ENCODE data around the gene DNAH7.

The DNAH7 gene

DNA sequence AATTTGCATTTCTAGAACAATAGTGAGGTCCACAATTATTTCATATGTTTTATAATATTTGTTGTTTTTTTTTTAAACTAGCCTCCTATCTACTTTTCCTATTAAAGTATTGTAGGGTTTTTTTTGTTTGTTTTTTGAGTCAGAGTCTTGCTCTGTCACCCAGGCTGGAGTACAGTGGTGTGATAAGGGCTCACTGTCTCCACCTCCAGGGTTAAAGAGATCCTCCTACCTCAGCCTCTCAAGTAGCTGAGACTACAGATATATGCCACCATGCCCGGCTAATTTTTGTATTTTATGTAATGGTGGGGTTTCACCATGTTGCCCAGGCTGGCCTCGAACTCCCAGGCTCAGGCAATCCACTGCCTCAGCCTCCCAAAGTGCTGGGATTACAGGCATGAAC lies 289.1 kb downstream of the DNAH7 start:
- TF ChIP-seq, protein P1, sequence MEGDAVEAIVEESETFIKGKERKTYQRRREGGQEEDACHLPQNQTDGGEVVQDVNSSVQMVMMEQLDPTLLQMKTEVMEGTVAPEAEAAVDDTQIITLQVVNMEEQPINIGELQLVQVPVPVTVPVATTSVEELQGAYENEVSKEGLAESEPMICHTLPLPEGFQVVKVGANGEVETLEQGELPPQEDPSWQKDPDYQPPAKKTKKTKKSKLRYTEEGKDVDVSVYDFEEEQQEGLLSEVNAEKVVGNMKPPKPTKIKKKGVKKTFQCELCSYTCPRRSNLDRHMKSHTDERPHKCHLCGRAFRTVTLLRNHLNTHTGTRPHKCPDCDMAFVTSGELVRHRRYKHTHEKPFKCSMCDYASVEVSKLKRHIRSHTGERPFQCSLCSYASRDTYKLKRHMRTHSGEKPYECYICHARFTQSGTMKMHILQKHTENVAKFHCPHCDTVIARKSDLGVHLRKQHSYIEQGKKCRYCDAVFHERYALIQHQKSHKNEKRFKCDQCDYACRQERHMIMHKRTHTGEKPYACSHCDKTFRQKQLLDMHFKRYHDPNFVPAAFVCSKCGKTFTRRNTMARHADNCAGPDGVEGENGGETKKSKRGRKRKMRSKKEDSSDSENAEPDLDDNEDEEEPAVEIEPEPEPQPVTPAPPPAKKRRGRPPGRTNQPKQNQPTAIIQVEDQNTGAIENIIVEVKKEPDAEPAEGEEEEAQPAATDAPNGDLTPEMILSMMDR (IDR thresholded peaks at IDR 0.05; ENCODE audit: borderline replicate concordance, control extremely low read depth, extremely low read depth, insufficient read depth, missing control alignments): no peak
- in situ Hi-C loops (cut with MboI; ENCODE audit: low sequenced_read_pairs, unreplicated experiment): no loop called here
- DNase-seq (ENCODE audit: low spot score): no peak

DNA sequence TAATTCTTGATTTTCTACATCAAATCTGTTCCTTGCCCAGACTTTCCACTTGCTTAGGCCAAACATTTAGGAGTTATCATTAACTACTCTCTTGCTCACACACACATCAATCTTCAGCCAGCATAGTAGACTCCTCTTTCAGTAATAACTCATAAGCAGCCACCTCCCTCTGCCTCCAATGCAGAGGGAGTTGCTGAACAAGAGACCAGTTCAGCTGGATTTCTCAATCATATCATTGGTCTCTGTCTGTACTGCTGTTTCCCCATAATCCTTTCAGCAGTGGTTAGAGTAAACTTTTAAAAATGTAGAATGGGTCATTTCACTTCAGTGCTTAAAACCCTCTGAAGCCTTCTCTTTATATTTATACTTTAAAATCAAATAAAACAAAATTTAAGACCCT lies 298.7 kb downstream of the DNAH7 start:
- TF ChIP-seq, protein P1 (IDR thresholded peaks at IDR 0.05; ENCODE audit: borderline replicate concordance, control extremely low read depth, extremely low read depth, insufficient read depth, missing control alignments): no peak
- in situ Hi-C loops (cut with MboI; ENCODE audit: low sequenced_read_pairs, unreplicated experiment): no loop called here

DNA sequence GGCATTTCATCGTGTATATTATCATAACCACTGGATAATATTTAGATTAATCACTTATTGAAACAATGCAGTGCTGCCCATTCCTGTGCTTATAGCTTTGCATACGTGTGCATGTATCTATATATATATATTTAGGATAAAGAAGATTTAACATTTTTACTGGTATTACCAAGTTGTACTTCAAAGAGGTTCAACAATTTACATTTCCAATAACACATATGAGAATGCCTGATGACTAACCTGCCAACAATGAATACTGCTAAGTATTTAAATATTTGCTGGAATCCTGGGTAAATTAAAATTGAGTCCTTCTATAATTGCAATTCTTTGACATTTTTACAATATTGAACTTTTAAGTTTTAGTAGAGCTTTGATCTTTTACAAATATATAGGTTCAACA lies 300.2 kb downstream of the DNAH7 start:
- no peak for DNase-seq (ENCODE audit: low spot score)
- TF ChIP-seq, protein P1 (IDR thresholded peaks at IDR 0.05; ENCODE audit: borderline replicate concordance, control extremely low read depth, extremely low read depth, insufficient read depth, missing control alignments): no peak
- in situ Hi-C loops (cut with MboI; ENCODE audit: low sequenced_read_pairs, unreplicated experiment): no loop called here

More for the DNA sequence above, 298.7 kb downstream of the DNAH7 start:
- DNase-seq (ENCODE audit: low spot score): no peak

DNA sequence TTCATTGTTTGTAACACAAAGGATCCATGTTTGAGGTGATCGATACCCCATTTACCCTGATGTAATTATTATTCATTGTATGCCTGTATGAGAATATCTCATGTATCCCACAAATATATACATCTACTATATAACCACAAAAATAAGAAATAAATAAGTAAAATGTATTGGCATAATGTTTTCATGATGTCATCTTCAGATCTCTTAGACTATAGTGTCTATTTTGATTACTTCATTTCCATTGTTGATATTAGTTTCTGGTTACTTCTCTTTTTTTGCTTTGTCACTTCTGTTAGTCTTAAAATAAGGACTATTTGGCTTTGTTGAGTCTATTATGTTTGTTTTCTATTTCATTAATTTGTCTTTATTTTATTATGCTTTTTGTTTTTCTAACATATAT lies 301.9 kb downstream of the DNAH7 start:
- TF ChIP-seq, protein P1 (IDR thresholded peaks at IDR 0.05; ENCODE audit: borderline replicate concordance, control extremely low read depth, extremely low read depth, insufficient read depth, missing control alignments): no peak
- in situ Hi-C loops (cut with MboI; ENCODE audit: low sequenced_read_pairs, unreplicated experiment): no loop called here
- DNase-seq (ENCODE audit: low spot score): no peak

DNA sequence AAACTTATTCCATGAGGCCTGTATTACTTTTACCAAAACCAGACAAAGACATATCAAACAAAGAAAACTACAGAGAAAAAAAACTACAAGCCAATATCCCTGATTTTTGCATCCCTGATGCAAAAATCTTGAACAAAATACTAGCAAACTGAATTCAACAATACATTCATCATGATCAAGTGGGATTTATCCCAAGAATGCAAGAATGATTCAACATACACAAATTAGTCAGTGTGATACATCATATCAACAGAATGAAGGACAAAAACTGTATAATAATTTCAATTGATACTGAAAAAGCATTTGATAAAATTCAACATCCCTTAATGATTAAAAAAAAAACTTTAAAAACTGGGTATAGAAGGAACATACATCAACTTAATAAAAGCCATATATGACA lies 304.8 kb downstream of the DNAH7 start:
- TF ChIP-seq, protein P1 (IDR thresholded peaks at IDR 0.05; ENCODE audit: borderline replicate concordance, control extremely low read depth, extremely low read depth, insufficient read depth, missing control alignments): no peak
- in situ Hi-C loops (cut with MboI; ENCODE audit: low sequenced_read_pairs, unreplicated experiment): no loop called here
- no peak for DNase-seq (ENCODE audit: low spot score)

DNA sequence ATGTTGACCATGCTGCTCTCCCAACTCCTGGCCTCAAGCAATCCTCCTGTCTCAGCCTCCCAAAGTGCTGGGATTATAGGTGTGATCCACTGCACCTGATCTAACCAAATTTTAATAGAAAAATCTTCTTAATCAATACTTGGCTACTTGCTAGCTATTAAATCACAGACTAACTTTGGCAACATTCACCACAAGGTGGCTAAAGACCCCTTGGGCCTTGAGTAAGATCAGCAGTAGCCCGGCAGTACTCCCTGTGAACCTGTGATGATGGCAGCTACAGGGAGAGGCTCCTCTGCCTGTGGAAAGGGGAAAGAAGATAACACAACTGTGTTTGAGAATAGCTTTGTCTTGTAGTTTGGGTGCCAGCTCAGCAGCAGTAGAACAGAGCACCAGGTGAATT lies 308.8 kb downstream of the DNAH7 start:
- TF ChIP-seq, protein P1 (IDR thresholded peaks at IDR 0.05; ENCODE audit: borderline replicate concordance, control extremely low read depth, extremely low read depth, insufficient read depth, missing control alignments): no peak
- in situ Hi-C loops (cut with MboI; ENCODE audit: low sequenced_read_pairs, unreplicated experiment): no loop called here
- DNase-seq (ENCODE audit: low spot score): no peak

DNA sequence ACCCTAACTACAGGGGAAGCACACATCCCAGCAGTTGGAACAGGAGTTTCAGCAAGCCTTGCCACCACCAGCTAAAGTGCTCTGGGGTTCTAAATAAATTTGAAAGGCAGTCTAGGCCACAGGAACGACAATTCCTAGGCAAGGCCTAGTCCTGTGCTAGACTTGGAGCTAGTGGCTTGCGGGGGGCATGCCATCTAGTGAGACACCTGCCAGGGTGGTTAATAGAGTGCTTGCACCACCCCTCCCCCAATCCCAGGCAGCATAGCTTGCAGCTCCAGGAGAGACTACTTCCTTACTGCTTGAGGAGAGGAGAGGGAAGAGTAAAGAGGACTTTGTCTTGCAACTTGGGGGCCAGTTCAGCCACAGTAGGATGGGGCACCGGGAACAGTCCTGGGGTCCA lies 309.8 kb downstream of the DNAH7 start:
- DNase-seq (ENCODE audit: low spot score): no peak
- in situ Hi-C loops (cut with MboI; ENCODE audit: low sequenced_read_pairs, unreplicated experiment): no loop called here
- TF ChIP-seq, protein P1 (IDR thresholded peaks at IDR 0.05; ENCODE audit: borderline replicate concordance, control extremely low read depth, extremely low read depth, insufficient read depth, missing control alignments): no peak
